ENCODE data around the gene TNFSF13B. TPM values are rescaled to one million over a fixed set of nuclear protein-coding genes. Genes with fewer than 3 reads are reported as not detected.
"Not testable (repeated sequence)": the region's sequence is repeated elsewhere in the genome, so short reads cannot be mapped to it uniquely, and the experiment has no call there.

The TNFSF13B gene
- total RNA-seq, 1 donor from 2014 or later, result 0.47 TPM

GRCh38 chr13:108266321-108266990 is 3.1 kb upstream of the TNFSF13B start:
- Mint-ChIP-seq H3K4me1 (ENCODE audit: low read depth, unreplicated experiment) (peaks cover 15% of the 10 kb centered on the region), H3K27me3 (ENCODE audit: unreplicated experiment) (no peaks in the 10 kb centered on the region), H3K36me3 (ENCODE audit: unreplicated experiment) (no peaks in the 10 kb centered on the region), H3K9me3 (ENCODE audit: unreplicated experiment) (no peaks in the 10 kb centered on the region), H3K27ac (ENCODE audit: unreplicated experiment) (no peak overlapping the region), H3K4me3 (ENCODE audit: unreplicated experiment) (no peak overlapping the region)
- DNase-seq, result no peak
- no peak for TF ChIP-seq CTCF (IDR thresholded peaks at IDR 0.05; ENCODE audit: partially characterized antibody, unreplicated experiment)

- TF ChIP-seq CTCF (IDR thresholded peaks at IDR 0.05; ENCODE audit: partially characterized antibody, unreplicated experiment), result no peak
- Mint-ChIP-seq H3K9me3 (ENCODE audit: unreplicated experiment) (no peaks in the 10 kb centered on the region), H3K36me3 (ENCODE audit: unreplicated experiment) (no peaks in the 10 kb centered on the region), H3K4me1 (ENCODE audit: low read depth, unreplicated experiment) (peaks cover 15% of the 10 kb centered on the region), H3K27ac (ENCODE audit: unreplicated experiment) (no peak overlapping the region), H3K27me3 (ENCODE audit: unreplicated experiment) (no peaks in the 10 kb centered on the region), H3K4me3 (ENCODE audit: unreplicated experiment) (no peak overlapping the region)
- no peak for DNase-seq
Observed at GRCh38 chr13:108267347-108267746, 2.2 kb upstream of the TNFSF13B start.

GRCh38 chr13:108267855-108268254 is 1.7 kb upstream of the TNFSF13B start:
- H3K27me3 Mint-ChIP-seq (ENCODE audit: unreplicated experiment); H3K4me3 Mint-ChIP-seq (ENCODE audit: unreplicated experiment); DNase-seq; H3K9me3 Mint-ChIP-seq (ENCODE audit: unreplicated experiment); H3K36me3 Mint-ChIP-seq (ENCODE audit: unreplicated experiment); H3K27ac Mint-ChIP-seq (ENCODE audit: unreplicated experiment): not testable (repeated sequence)
- peaks cover 15% of the 10 kb centered on the region for H3K4me1 Mint-ChIP-seq (ENCODE audit: low read depth, unreplicated experiment)

- no peaks in the 10 kb centered on the region for H3K27me3 Mint-ChIP-seq (ENCODE audit: unreplicated experiment)
- H3K36me3 Mint-ChIP-seq (ENCODE audit: unreplicated experiment), result no peaks in the 10 kb centered on the region
- peaks cover 15% of the 10 kb centered on the region for H3K4me1 Mint-ChIP-seq (ENCODE audit: low read depth, unreplicated experiment)
- TF ChIP-seq CTCF (IDR thresholded peaks at IDR 0.05; ENCODE audit: partially characterized antibody, unreplicated experiment), result no peak
- H3K9me3 Mint-ChIP-seq (ENCODE audit: unreplicated experiment), result no peaks in the 10 kb centered on the region
- no peak overlapping the region for H3K27ac Mint-ChIP-seq (ENCODE audit: unreplicated experiment)
- DNase-seq, result no peak
- H3K4me3 Mint-ChIP-seq (ENCODE audit: unreplicated experiment), result no peak overlapping the region
Observed at GRCh38 chr13:108268466-108269112, 929 bp upstream of the TNFSF13B start.

GRCh38 chr13:108270442-108270841 is 924 bp downstream of the TNFSF13B start:
- no peak for TF ChIP-seq CTCF (IDR thresholded peaks at IDR 0.05; ENCODE audit: partially characterized antibody, unreplicated experiment)
- Mint-ChIP-seq H3K9me3 (ENCODE audit: unreplicated experiment) (no peaks in the 10 kb centered on the region), H3K27me3 (ENCODE audit: unreplicated experiment) (no peaks in the 10 kb centered on the region), H3K4me1 (ENCODE audit: low read depth, unreplicated experiment) (peaks cover 13% of the 10 kb centered on the region), H3K4me3 (ENCODE audit: unreplicated experiment) (no peak overlapping the region), H3K36me3 (ENCODE audit: unreplicated experiment) (no peaks in the 10 kb centered on the region), H3K27ac (ENCODE audit: unreplicated experiment) (no peak overlapping the region)
- no peak for DNase-seq

All from glutamatergic neuron (in vitro differentiated cells).